HG02623 (cell line): ENCODE data around the gene TUFM.
"Not testable (repeated sequence)": the region's sequence is repeated elsewhere in the genome, so short reads cannot be mapped to it uniquely, and the experiment has no call there.

Source experiments
- ATAC-seq: cut with Tn5 transposase; IDR thresholded peaks from one replicate; pipeline ENCODE4 v1.9.1; 2021; ENCODE audit warnings: moderate library complexity; ENCODE audit not compliant: unreplicated experiment

TUFM gene

GRCh38 chr16:28846080-28846932 is at the start of gene TUFM:
Gene TUFM (minus strand): TSS chr16:28846348. CDS start chr16:28846269, 79 bp downstream.
- peak; percentile 90 for ATAC-seq

- no peak for ATAC-seq
Measured at GRCh38 chr16:28895609-28896008, 49.5 kb upstream of the TUFM start.

GRCh38 chr16:28893291-28893690 is 47.1 kb upstream of the TUFM start:
- no peak for ATAC-seq

- no peak for ATAC-seq
Measured at GRCh38 chr16:28891964-28892890, 46.1 kb upstream of the TUFM start.

- not testable (repeated sequence) for ATAC-seq
Measured at GRCh38 chr16:28890355-28890754, 44.2 kb upstream of the TUFM start.

- no peak for ATAC-seq
Measured at GRCh38 chr16:28886945-28887344, 40.8 kb upstream of the TUFM start.

GRCh38 chr16:28884045-28884444 is 37.9 kb upstream of the TUFM start:
- no peak for ATAC-seq

- no peak for ATAC-seq
Measured at GRCh38 chr16:28883221-28883996, 37.3 kb upstream of the TUFM start.

- no peak for ATAC-seq
Measured at GRCh38 chr16:28882551-28883160, 36.5 kb upstream of the TUFM start.

- ATAC-seq = not testable (repeated sequence)
Measured at GRCh38 chr16:28881565-28881964, 35.4 kb upstream of the TUFM start.

- ATAC-seq = no peak
Measured at GRCh38 chr16:28880955-28881354, 34.8 kb upstream of the TUFM start.

GRCh38 chr16:28880589-28880915 is 34.4 kb upstream of the TUFM start:
- no peak for ATAC-seq

GRCh38 chr16:28879841-28880588 is 33.9 kb upstream of the TUFM start:
- peak; percentile 85 for ATAC-seq

- peak; percentile 27 for ATAC-seq
Measured at GRCh38 chr16:28879261-28879840, 33.2 kb upstream of the TUFM start.

GRCh38 chr16:28878083-28878926 is 32.2 kb upstream of the TUFM start, which contains the start of gene ATP2A1:
Gene ATP2A1 (plus strand): TSS chr16:28878488. CDS start chr16:28878672, 184 bp downstream.
- ATAC-seq = no peak

- ATAC-seq = no peak
Measured at GRCh38 chr16:28877655-28878000, 31.5 kb upstream of the TUFM start.

- no peak for ATAC-seq
Measured at GRCh38 chr16:28876973-28877654, 31.0 kb upstream of the TUFM start.

GRCh38 chr16:28876019-28876659 is 30.0 kb upstream of the TUFM start:
- ATAC-seq = no peak
